GM13977 (cell line): ENCODE measurements around the gene NLRP3.

Source experiments
- DNase-seq: peaks from one replicate; pipeline ENCODE4 v3.0.0; 2012; ENCODE audit warnings: low spot score
- in situ Hi-C: fragments of 300-500 bp; cut with MboI; formaldehyde crosslinking; loops from one replicate; pipeline ENCODE4 v1.12.0; 2022; ENCODE audit warnings: low sequenced_read_pairs, low pct_unique_long_range_greater_than_20kb, mixed read lengths, inconsistent platforms; ENCODE audit not compliant: unreplicated experiment
- TF ChIP-seq, protein P1 (sequence below): IDR thresholded peaks from 2 replicates; pipeline ENCODE4 v1.5.1; 2012; ENCODE audit warnings: mild to moderate bottlenecking, control low read depth; ENCODE audit not compliant: insufficient read depth; ENCODE audit errors: extremely low read depth, missing control alignments

NLRP3 gene

DNA sequence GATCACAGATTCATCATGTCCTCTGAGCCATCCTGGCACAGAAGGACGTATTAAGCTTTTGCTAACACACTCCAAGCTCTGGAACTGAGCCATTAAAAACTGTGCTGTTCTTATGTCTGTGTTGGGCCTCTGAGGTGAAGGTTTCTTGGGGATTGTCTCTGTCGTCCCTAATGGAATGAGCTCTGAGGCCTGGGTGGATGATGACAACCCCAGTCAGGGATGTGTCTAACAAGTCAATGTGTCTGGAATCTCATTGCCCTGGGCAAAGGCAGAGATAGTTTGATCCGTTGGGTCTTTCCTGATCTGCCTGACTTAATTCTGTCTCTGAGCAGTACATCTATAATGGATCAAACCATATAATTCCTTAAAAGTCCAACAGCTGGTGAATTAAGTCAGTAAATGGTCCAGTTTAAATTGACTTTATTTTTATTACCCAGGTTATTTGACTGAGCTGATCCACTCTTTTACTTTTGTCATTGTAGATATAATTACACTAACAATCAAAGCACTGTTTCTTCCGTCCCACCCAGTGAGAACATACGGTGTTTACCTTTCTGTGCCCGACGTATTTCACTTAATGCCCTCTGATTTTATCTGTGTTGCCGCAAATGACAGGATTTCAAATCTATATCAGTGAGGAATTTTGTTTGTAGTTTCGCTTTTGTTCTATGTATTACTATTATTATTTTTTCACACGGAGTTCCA is 80.8 kb downstream of the NLRP3 start:
- in situ Hi-C loops = loop anchor here (10.0 kb wide), 1 partner anchor 112 kb away; no protein-coding TSS in a partner anchor

More for the DNA sequence above, 80.8 kb downstream of the NLRP3 start:
- no peak for DNase-seq
- TF ChIP-seq, protein P1, sequence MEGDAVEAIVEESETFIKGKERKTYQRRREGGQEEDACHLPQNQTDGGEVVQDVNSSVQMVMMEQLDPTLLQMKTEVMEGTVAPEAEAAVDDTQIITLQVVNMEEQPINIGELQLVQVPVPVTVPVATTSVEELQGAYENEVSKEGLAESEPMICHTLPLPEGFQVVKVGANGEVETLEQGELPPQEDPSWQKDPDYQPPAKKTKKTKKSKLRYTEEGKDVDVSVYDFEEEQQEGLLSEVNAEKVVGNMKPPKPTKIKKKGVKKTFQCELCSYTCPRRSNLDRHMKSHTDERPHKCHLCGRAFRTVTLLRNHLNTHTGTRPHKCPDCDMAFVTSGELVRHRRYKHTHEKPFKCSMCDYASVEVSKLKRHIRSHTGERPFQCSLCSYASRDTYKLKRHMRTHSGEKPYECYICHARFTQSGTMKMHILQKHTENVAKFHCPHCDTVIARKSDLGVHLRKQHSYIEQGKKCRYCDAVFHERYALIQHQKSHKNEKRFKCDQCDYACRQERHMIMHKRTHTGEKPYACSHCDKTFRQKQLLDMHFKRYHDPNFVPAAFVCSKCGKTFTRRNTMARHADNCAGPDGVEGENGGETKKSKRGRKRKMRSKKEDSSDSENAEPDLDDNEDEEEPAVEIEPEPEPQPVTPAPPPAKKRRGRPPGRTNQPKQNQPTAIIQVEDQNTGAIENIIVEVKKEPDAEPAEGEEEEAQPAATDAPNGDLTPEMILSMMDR = no peak
